HL-60 (cell line): ENCODE results near the gene GUCY2F.

ENCODE experiments used
- CTCF ChIP-seq: IDR thresholded peaks from one replicate; pipeline ENCODE4 v1.5.1; 2011; ENCODE audit warnings: low read length, control low read depth, inconsistent platforms; ENCODE audit not compliant: insufficient read depth
- REST ChIP-seq: IDR thresholded peaks from 2 replicates; pipeline ENCODE4 v1.6.1; 2012; ENCODE audit warnings: low read depth; ENCODE audit not compliant: insufficient replicate concordance

GRCh38 chrX:109378281-109378680 is 103.6 kb downstream of the GUCY2F start:
- no peak for TF ChIP-seq CTCF
- TF ChIP-seq REST: no peak
